Neural crest cell (in vitro differentiated cells): Measurements from ENCODE around the gene SAFB2. TPM values are rescaled to one million over a fixed set of nuclear protein-coding genes. Genes with fewer than 3 reads are reported as not detected.

Experiments
- DNase-seq: peaks from one replicate; pipeline ENCODE4 v3.0.0; 2021; ENCODE audit warnings: low read depth, mixed read lengths, low spot score
- H3K27ac Mint-ChIP-seq: one replicate; pipeline ENCODE4 v1.8.0; 2021; ENCODE audit warnings: mild to moderate bottlenecking, mixed read lengths; ENCODE audit not compliant: unreplicated experiment
- H3K27me3 Mint-ChIP-seq: 2 replicates; pipeline ENCODE4 v1.8.0; 2021; ENCODE audit warnings: low read depth, mild to moderate bottlenecking, mixed read lengths
- H3K36me3 Mint-ChIP-seq: 2 replicates; pipeline ENCODE4 v1.8.0; 2021; ENCODE audit warnings: low read depth, mild to moderate bottlenecking, mixed read lengths
- H3K4me1 Mint-ChIP-seq: 2 replicates; pipeline ENCODE4 v1.8.0; 2021; ENCODE audit warnings: mixed read lengths
- H3K4me3 Mint-ChIP-seq: one replicate; pipeline ENCODE4 v1.8.0; 2021; ENCODE audit warnings: mild to moderate bottlenecking, mixed read lengths
- H3K9me3 Mint-ChIP-seq: 2 replicates; pipeline ENCODE4 v1.8.0; 2021; ENCODE audit warnings: mixed read lengths
- total RNA-seq: library from RNA; stranded (reverse); gene quantifications from 2 replicates; pipeline ENCODE4 v1.2.1, GENCODE V29; 2021
- TF ChIP-seq, protein P1 (sequence below): fragments of 200-600 bp; sonication (generic); conservative IDR thresholded peaks from 2 replicates; pipeline ENCODE4 v1.5.0; 2021; ENCODE audit warnings: antibody characterized with exemption, mild to moderate bottlenecking

SAFB2 gene
- total RNA-seq, 1 donor from 2014 or later: 103 TPM

DNA sequence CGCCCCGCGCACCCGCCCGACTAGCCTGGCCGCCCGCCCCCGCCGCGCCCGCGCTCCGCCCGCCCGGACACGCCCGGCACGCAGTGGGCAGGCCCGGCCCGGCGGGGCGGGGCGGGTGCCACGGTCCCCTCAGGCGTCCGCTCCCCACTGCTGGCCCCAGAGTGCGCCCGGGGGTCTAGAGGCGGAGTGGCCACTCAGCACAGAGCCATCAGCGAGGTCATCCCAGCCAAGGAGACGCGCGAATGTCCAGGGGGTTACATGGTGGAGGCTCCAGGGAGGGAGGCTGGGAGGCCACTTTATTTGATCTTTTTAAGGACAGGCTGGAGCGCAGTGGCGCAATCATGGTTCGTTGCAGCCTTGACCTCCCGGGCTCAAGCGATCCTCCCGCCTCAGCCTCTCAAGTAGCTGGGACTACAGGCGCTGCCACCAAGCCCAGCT, 54.6 kb downstream of the SAFB2 start:
- peaks cover 3% of the 10 kb centered on the region for H3K9me3 Mint-ChIP-seq
- no peaks in the 10 kb centered on the region for H3K36me3 Mint-ChIP-seq
- TF ChIP-seq, protein P1, sequence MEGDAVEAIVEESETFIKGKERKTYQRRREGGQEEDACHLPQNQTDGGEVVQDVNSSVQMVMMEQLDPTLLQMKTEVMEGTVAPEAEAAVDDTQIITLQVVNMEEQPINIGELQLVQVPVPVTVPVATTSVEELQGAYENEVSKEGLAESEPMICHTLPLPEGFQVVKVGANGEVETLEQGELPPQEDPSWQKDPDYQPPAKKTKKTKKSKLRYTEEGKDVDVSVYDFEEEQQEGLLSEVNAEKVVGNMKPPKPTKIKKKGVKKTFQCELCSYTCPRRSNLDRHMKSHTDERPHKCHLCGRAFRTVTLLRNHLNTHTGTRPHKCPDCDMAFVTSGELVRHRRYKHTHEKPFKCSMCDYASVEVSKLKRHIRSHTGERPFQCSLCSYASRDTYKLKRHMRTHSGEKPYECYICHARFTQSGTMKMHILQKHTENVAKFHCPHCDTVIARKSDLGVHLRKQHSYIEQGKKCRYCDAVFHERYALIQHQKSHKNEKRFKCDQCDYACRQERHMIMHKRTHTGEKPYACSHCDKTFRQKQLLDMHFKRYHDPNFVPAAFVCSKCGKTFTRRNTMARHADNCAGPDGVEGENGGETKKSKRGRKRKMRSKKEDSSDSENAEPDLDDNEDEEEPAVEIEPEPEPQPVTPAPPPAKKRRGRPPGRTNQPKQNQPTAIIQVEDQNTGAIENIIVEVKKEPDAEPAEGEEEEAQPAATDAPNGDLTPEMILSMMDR: no peak
- H3K4me1 Mint-ChIP-seq: peaks cover 7% of the 10 kb centered on the region
- DNase-seq: no peak
- H3K4me3 Mint-ChIP-seq: no peak overlapping the region
- no peak overlapping the region for H3K27ac Mint-ChIP-seq
- peaks cover 30% of the 10 kb centered on the region for H3K27me3 Mint-ChIP-seq

DNA sequence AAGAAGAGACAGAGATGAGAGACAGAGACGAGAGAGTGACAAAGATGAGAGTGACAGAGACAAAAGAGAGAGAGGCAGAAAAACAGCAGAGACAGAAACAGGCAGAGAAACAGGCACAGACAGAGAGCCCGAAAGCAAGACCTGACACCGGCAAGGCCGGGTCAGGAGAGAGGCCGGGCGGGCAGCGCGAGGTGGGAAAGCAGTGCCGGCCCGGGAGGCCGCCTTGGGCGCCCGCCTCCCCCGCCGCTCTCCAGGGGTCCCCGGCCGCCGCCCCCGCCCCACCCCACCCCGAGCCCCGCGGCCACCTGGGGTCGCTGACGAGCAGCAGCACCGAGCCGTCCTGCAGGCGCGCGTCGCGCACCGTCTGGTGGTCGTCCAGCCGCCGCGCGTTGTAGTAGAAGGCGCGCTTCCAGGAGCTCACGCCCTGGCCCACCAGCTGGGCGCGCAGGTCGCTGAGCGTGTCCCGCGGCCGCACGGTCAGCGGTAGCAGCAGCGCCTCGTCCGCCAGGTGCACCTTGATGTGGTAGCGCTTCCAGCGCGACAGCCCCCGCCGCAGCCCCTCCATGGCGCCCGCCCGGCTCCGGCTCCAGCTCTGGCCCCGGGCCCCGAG, 55.1 kb downstream of the SAFB2 start, which contains the start of gene TINCR:
Gene TINCR (minus strand): TSS at position 594 of the 610 bp plus-strand sequence.
- H3K9me3 Mint-ChIP-seq: peaks cover 3% of the 10 kb centered on the region

DNA sequence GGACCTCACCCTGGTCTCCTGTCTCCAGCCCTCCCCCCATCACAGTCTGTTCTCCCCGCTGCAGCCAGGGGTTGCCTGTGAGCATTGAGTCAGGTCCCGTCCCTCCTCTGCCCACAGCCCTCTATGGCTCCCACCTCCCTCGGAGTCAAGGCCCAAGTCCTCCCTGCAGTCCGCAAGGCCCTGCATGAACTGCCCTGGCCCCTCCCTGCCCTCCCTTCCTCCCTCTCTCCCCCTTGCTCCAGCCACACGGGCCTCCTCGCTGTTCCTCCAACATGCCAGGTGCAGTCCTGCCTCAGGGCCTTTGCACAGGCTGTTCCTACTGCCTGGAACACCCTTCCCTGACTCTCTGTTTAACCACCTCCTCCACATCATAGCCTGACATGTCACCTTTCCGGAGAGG, 57.6 kb downstream of the SAFB2 start:
- peaks cover 3% of the 10 kb centered on the region for H3K4me1 Mint-ChIP-seq
- TF ChIP-seq, protein P1: no peak
- H3K27ac Mint-ChIP-seq: no peak overlapping the region
- DNase-seq: no peak
- no peak overlapping the region for H3K4me3 Mint-ChIP-seq
- peaks cover 3% of the 10 kb centered on the region for H3K9me3 Mint-ChIP-seq
- H3K36me3 Mint-ChIP-seq: no peaks in the 10 kb centered on the region
- peaks cover 31% of the 10 kb centered on the region for H3K27me3 Mint-ChIP-seq

More for the DNA sequence above, 55.1 kb downstream of the SAFB2 start, which contains the start of gene TINCR:
- peaks cover 32% of the 10 kb centered on the region for H3K27me3 Mint-ChIP-seq
- TF ChIP-seq, protein P1: peak; percentile 56
- peak; percentile 47 for DNase-seq
- peaks cover 7% of the 10 kb centered on the region for H3K4me1 Mint-ChIP-seq
- no peak within 1 kb of the TSS for H3K27ac Mint-ChIP-seq
- no peak within 1 kb of the TSS for H3K4me3 Mint-ChIP-seq
- H3K36me3 Mint-ChIP-seq: no peaks in the 10 kb centered on the region

DNA sequence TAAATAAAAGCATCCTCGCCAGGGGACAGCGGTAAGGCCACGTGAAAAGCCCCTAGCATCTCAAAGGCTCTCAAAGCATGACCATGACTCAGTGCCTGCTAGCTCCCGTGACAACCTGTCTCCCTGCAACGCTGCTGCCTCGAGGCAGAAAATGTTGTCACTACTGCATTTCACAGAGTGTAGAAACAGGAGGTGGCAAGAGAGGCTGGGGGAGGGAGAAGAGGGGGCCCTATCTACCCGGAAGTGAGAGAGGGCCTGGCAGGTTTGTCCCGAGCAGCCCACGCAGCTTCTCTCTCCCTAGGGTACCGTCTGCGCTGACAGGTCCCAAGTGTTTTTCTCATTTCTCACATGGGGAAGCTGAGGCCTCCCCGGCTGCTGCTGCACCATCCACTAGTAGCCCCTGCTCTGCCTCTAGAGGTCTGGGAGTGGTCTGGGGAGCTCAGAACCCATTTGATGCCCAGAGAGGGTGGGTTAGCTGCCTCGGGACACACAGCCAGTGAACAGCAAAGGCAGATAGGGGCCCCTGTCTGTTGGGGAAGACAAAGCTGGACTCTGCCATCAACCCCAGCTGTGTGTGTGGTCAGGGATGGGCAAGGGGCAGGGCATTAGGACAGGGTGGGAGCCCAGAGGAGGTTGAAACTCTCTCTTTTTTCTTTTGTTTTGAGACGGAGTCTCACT, 58.5 kb downstream of the SAFB2 start:
- H3K36me3 Mint-ChIP-seq: no peaks in the 10 kb centered on the region
- TF ChIP-seq, protein P1: no peak
- peaks cover 3% of the 10 kb centered on the region for H3K4me1 Mint-ChIP-seq
- peaks cover 3% of the 10 kb centered on the region for H3K9me3 Mint-ChIP-seq
- no peak for DNase-seq
- H3K27me3 Mint-ChIP-seq: peaks cover 24% of the 10 kb centered on the region
- H3K4me3 Mint-ChIP-seq: no peak overlapping the region
- no peak overlapping the region for H3K27ac Mint-ChIP-seq

DNA sequence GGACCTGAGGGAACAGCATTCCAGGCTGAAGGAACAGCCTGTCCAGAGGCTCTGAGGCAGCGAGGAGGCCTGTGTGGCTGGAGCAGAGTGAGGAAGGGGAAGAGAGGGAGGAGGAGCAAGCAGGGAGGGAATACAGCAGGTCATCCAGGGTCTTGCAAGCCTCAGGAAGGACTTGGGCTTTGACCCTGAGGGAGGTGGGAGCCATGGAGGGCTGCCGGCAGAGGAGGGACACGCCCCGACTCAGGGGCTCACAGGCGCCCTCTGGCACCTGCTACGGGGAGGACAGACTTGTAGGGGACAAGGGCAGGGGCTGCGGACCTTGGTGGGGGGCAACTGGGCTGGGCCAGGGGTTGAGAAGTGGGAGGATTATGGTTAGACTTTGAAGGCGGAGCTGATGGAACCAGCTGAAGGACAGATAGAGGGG, 59.6 kb downstream of the SAFB2 start:
- TF ChIP-seq, protein P1: peak; percentile 34
- Mint-ChIP-seq H3K4me1 (peaks cover 3% of the 10 kb centered on the region), H3K36me3 (no peaks in the 10 kb centered on the region), H3K27ac (no peak overlapping the region), H3K27me3 (peaks cover 14% of the 10 kb centered on the region), H3K4me3 (no peak overlapping the region), H3K9me3 (peaks cover 3% of the 10 kb centered on the region)
- DNase-seq: no peak
